Measurements from ENCODE around the gene AMMECR1. TPM values are rescaled to one million over a fixed set of nuclear protein-coding genes. Genes with fewer than 3 reads are reported as not detected.

Gene AMMECR1
- total and polyA plus RNA-seq, 2 of the 8 experiments (the other 6 are each of a cell fraction or from before 2014, with no cell fraction given) = 10.2 to 21.2 TPM

DNA sequence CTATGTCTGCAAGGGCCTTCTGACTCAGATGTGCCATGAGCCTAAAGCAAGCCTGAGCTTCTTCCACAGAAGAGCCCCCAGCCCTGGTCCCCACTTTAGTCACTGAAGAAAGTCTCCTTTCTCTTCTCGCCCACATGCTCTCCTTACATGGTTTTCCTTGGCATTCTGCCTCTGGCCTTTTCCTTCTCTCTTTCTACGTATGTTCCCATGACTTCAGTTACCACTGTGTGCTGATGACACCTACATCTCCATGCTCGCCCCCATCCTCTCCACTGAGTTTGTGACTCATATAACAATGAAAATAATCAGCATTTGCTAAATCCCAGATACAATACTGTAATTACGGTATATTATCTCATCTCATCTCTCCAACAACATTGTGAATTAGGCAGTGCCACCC is 149.3 kb downstream of the AMMECR1 start:
- Histone ChIP-seq H3K23ac (ENCODE audit: insufficient read length) (no peak overlapping the region), H3K56ac (replicated peaks; ENCODE audit: insufficient read length, low read depth, low read length) (no peak overlapping the region), H3K9ac (replicated peaks in 1 of 4; ENCODE audit: extremely low read depth in 1 of 4, low read depth in 3 of 4, low read length in 3 of 4) (no peak overlapping the region), H3K79me2 (ENCODE audit: control insufficient read depth in 1 of 2, insufficient read depth in 2 of 2, low read length in 2 of 2) (no peaks in the 10 kb centered on the region), H3K4me1 (replicated peaks in 1 of 4; ENCODE audit: control insufficient read depth in 3 of 4, insufficient read depth in 4 of 4, low read length in 3 of 4) (0 out of 7 replicates have a peak, but pooled peaks cover 0 to 3% (median 0%) of the 10 kb centered on the region in 4 experiments), H2AK5ac (ENCODE audit: low read depth, low read length) (no peak overlapping the region), H3K9me3 (ENCODE audit: insufficient read depth in 2 of 2, low read depth in 1 of 2, low read length in 1 of 2) (no peaks in the 10 kb centered on the region), H2BK120ac (replicated peaks; ENCODE audit: low read depth, low read length) (no peak overlapping the region), H3K27ac (ENCODE audit: low read depth, low read length) (no peak overlapping the region), H3K27me3 (replicated peaks in 1 of 4; ENCODE audit: control insufficient read depth in 3 of 4, extremely low read depth in 1 of 4, insufficient read depth in 3 of 4, low read length in 3 of 4) (no peaks in the 10 kb centered on the region), H3K23me2 (ENCODE audit: low read depth, low read length) (no peaks in the 10 kb centered on the region), H3K79me1 (ENCODE audit: low read depth, low read length) (no peaks in the 10 kb centered on the region), H4K8ac (ENCODE audit: extremely low read depth, insufficient read depth, low read length) (no peak overlapping the region), H4K5ac (ENCODE audit: insufficient read length, low read depth, low read length) (no peak overlapping the region), H2BK12ac (ENCODE audit: low read depth, low read length) (no peak overlapping the region), H4K20me1 (replicated peaks in 1 of 2; ENCODE audit: control insufficient read depth in 1 of 2, insufficient read depth in 2 of 2, low read length in 2 of 2) (peaks cover 0 to 4% of the 10 kb centered on the region in 2 experiments), H3K14ac (ENCODE audit: insufficient read length) (no peak overlapping the region), H2BK5ac (ENCODE audit: low read depth, low read length) (no peak overlapping the region), H3K4me3 (ENCODE audit: extremely low read depth in 1 of 4, insufficient read depth in 2 of 4, low read depth in 3 of 4, low read length in 4 of 4) (no peak overlapping the region), H2BK15ac (ENCODE audit: low read length) (no peak overlapping the region), H3K4me2 (ENCODE audit: insufficient read depth in 1 of 2, low read depth in 2 of 2, low read length in 2 of 2) (no peak overlapping the region), H2AFZ (ENCODE audit: low read length) (no peak overlapping the region), H3K18ac (ENCODE audit: extremely low read depth, low read length) (no peak overlapping the region), H3K36me3 (ENCODE audit: control insufficient read depth in 2 of 4, insufficient read depth in 4 of 4, low read length in 3 of 4) (no peaks in the 10 kb centered on the region), H3K4ac (replicated peaks; ENCODE audit: insufficient read length, low read depth, low read length) (no peak overlapping the region), H4K91ac (replicated peaks; ENCODE audit: insufficient read length, low read length) (no peak overlapping the region), H2BK20ac (ENCODE audit: low read length) (no peak overlapping the region)
- DNase-seq (ENCODE audit: low read depth in 1 of 2, low spot score in 2 of 2) (no peak), FAIRE-seq (no peak)
- ChIA-PET POLR2A (ENCODE audit: partially characterized antibody) (interaction anchor here (1.0 kb wide), 1 partner anchor 239 kb away, joined by 3 read pairs; no protein-coding TSS in a partner anchor), CTCF (ENCODE audit: partially characterized antibody) (interaction anchor here (0.9 to 34.1 kb wide), 17 partner anchors 8 to 263 kb away, joined by 3 to 742 read pairs (median 5); no protein-coding TSS in a partner anchor)
- WGBS, 2 experiments (ENCODE audit: extremely low coverage in 1 of 2, insufficient coverage in 1 of 2, insufficient read length in 1 of 2, insufficient replicate concordance in 2 of 2, low coverage in 1 of 2, low lambda C conversion rate in 2 of 2, missing lambda C conversion rate in 1 of 2) = 97% methylated on average over 3 of the region's 4 CpGs; no CpG with 5 or more reads in 1 of the 2 experiments
- TF ChIP-seq BACH1 (IDR thresholded peaks at IDR 0.05; ENCODE audit: low read length) = no peak
- TF ChIP-seq CREB1 (IDR thresholded peaks at IDR 0.05) = no peak
- TF ChIP-seq CTBP2 (IDR thresholded peaks at IDR 0.05; ENCODE audit: borderline replicate concordance, insufficient read depth, insufficient read length, low read length) = no peak
- no peak for TF ChIP-seq SIX5 (IDR thresholded peaks at IDR 0.05; ENCODE audit: low read depth, low read length)
- TF ChIP-seq NRF1 (IDR thresholded peaks at IDR 0.05; ENCODE audit: low read depth, low read length) = no peak
- TF ChIP-seq JUN (IDR thresholded peaks at IDR 0.05; ENCODE audit: low read depth, low read length) = no peak
- no peak for TF ChIP-seq KDM5A (IDR thresholded peaks at IDR 0.05; ENCODE audit: low read length)
- no peak for TF ChIP-seq RAD21 (IDR thresholded peaks at IDR 0.05 in 1 of 2, conservative IDR thresholded peaks at IDR 0.05 in 1 of 2; ENCODE audit: low read depth in 2 of 2, low read length in 2 of 2)
- no peak for TF ChIP-seq TEAD4 (IDR thresholded peaks at IDR 0.05; ENCODE audit: low read depth, low read length)
- TF ChIP-seq CBX8 (IDR thresholded peaks at IDR 0.05; ENCODE audit: borderline replicate concordance, low read depth, low read length) = no peak
- TF ChIP-seq NANOG (IDR thresholded peaks at IDR 0.05; ENCODE audit: insufficient read depth, low read depth, low read length, poor library complexity, severe bottlenecking) = no peak
- no peak for TF ChIP-seq SP1 (IDR thresholded peaks at IDR 0.05; ENCODE audit: low read depth, low read length)
- no peak for TF ChIP-seq GABPA (IDR thresholded peaks at IDR 0.05; ENCODE audit: borderline replicate concordance, insufficient read depth, low read length)
- no peak for TF ChIP-seq SAP30 (IDR thresholded peaks at IDR 0.05; ENCODE audit: insufficient read depth, insufficient replicate concordance, low read length)
- no peak for TF ChIP-seq ZNF274 (IDR thresholded peaks at IDR 0.05; ENCODE audit: borderline replicate concordance, extremely low read depth, low read length)
